OCI-LY1 (cell line): Measurements from ENCODE around the gene DTNBP1.

Experiments
- H2AFZ ChIP-seq: fragments of 200-600 bp; sonication (generic), shearing (Covaris generic); 2 replicates; pipeline ENCODE4 v1.6.0; 2014; ENCODE audit warnings: antibody characterized with exemption, mild to moderate bottlenecking, low read length
- H3F3A ChIP-seq: fragments of 200-600 bp; sonication (generic), shearing (Covaris generic); 2 replicates; pipeline ENCODE4 v1.6.0; 2014; ENCODE audit warnings: mild to moderate bottlenecking, antibody characterized with exemption, low read length, moderate library complexity; ENCODE audit not compliant: insufficient read depth
- H3K27ac ChIP-seq: fragments of 200-600 bp; sonication (generic); 2 replicates; pipeline ENCODE4 v1.5.1; 2014; ENCODE audit warnings: low read length, mixed run types, mild to moderate bottlenecking, low read depth; ENCODE audit not compliant: poor library complexity, severe bottlenecking
- H3K27me3 ChIP-seq: fragments of 200-600 bp; sonication (generic); 2 replicates; pipeline ENCODE4 v1.6.0; 2014; ENCODE audit warnings: antibody characterized with exemption, mild to moderate bottlenecking, low read length, moderate library complexity; ENCODE audit not compliant: insufficient read depth
- H3K36me3 ChIP-seq: fragments of 200-600 bp; sonication (generic); 2 replicates; pipeline ENCODE4 v1.6.1; 2014; ENCODE audit warnings: mild to moderate bottlenecking, antibody characterized with exemption, low read length, moderate library complexity, mixed read lengths; ENCODE audit not compliant: insufficient read depth
- H3K4me1 ChIP-seq: fragments of 200-600 bp; sonication (generic); 2 replicates; pipeline ENCODE4 v1.5.1; 2014; ENCODE audit warnings: mild to moderate bottlenecking, low read length, moderate library complexity; ENCODE audit not compliant: insufficient read depth, severe bottlenecking
- H3K4me2 ChIP-seq: fragments of 200-600 bp; sonication (generic), shearing (Covaris generic); 2 replicates; pipeline ENCODE4 v1.6.1; 2014; ENCODE audit warnings: low read length
- H3K4me3 ChIP-seq: fragments of 200-600 bp; sonication (generic); 2 replicates; pipeline ENCODE4 v1.5.1; 2014; ENCODE audit warnings: low read length, low read depth, mild to moderate bottlenecking, mixed read lengths; ENCODE audit not compliant: poor library complexity, severe bottlenecking
- H3K79me2 ChIP-seq: fragments of 200-600 bp; shearing (Covaris generic); 2 replicates; pipeline ENCODE4 v1.6.1; 2016; ENCODE audit warnings: mixed run types, low read length, mixed read lengths; ENCODE audit not compliant: insufficient read depth
- H3K9ac ChIP-seq: fragments of 200-600 bp; sonication (generic), shearing (Covaris generic); 2 replicates; pipeline ENCODE4 v1.6.1; 2014; ENCODE audit warnings: mild to moderate bottlenecking, low read length, mixed read lengths
- H3K9me2 ChIP-seq: fragments of 200-600 bp; sonication (generic), shearing (Covaris generic); 2 replicates; pipeline ENCODE4 v1.6.1; 2014; ENCODE audit warnings: low read depth, mild to moderate bottlenecking, low read length, mixed read lengths
- H3K9me3 ChIP-seq: fragments of 200-600 bp; shearing (Covaris generic); 2 replicates; pipeline ENCODE4 v1.6.1; 2014; ENCODE audit warnings: low read length, mixed read lengths
- H4K20me1 ChIP-seq: fragments of 200-600 bp; sonication (generic), shearing (Covaris generic); 2 replicates; pipeline ENCODE4 v1.6.0; 2016; ENCODE audit warnings: mild to moderate bottlenecking, low read length; ENCODE audit not compliant: insufficient read depth
- CTCF ChIP-seq: fragments of 200-600 bp; sonication (generic), shearing (Covaris generic); IDR thresholded peaks from 2 replicates; pipeline ENCODE4 v1.5.1; 2017; ENCODE audit warnings: mild to moderate bottlenecking, antibody characterized with exemption, low read length, moderate library complexity, mixed read lengths
- EZH2 ChIP-seq: fragments of 200-600 bp; sonication (generic), shearing (Covaris generic); IDR thresholded peaks from 2 replicates; pipeline ENCODE4 v1.8.0; 2017; ENCODE audit warnings: borderline replicate concordance, mixed run types, mild to moderate bottlenecking, antibody characterized with exemption, low read length, moderate library complexity, mixed read lengths

Gene DTNBP1

GRCh38 chr6:15570171-15570570, 92.7 kb downstream of the DTNBP1 start:
- TF ChIP-seq EZH2 = no peak
- TF ChIP-seq CTCF = no peak
- Histone ChIP-seq H3K9me3 (no peaks in the 10 kb centered on the region), H3K27me3 (no peaks in the 10 kb centered on the region), H2AFZ (no peak overlapping the region), H3F3A (no peaks in the 10 kb centered on the region), H3K4me3 (no peak overlapping the region), H4K20me1 (no peaks in the 10 kb centered on the region), H3K36me3 (peaks cover 16% of the 10 kb centered on the region), H3K9me2 (no peaks in the 10 kb centered on the region), H3K4me1 (peaks cover 9% of the 10 kb centered on the region), H3K79me2 (no peaks in the 10 kb centered on the region), H3K9ac (no peak overlapping the region), H3K27ac (no peak overlapping the region), H3K4me2 (no peak overlapping the region)

- no peak overlapping the region for H3K4me2 ChIP-seq
- H3K27me3 ChIP-seq = no peaks in the 10 kb centered on the region
- H3K4me1 ChIP-seq = peaks cover under 1% of the 10 kb centered on the region
- H3K9me2 ChIP-seq = no peaks in the 10 kb centered on the region
- TF ChIP-seq CTCF = no peak
- no peak for TF ChIP-seq EZH2
- no peak overlapping the region for H3K4me3 ChIP-seq
- no peaks in the 10 kb centered on the region for H4K20me1 ChIP-seq
- no peaks in the 10 kb centered on the region for H3K79me2 ChIP-seq
- H2AFZ ChIP-seq = no peak overlapping the region
- peaks cover 16% of the 10 kb centered on the region for H3K36me3 ChIP-seq
- no peaks in the 10 kb centered on the region for H3F3A ChIP-seq
- no peak overlapping the region for H3K9ac ChIP-seq
- no peaks in the 10 kb centered on the region for H3K9me3 ChIP-seq
- H3K27ac ChIP-seq = no peak overlapping the region
Observed at GRCh38 chr6:15569035-15569995, 93.5 kb downstream of the DTNBP1 start.

- Histone ChIP-seq H3K9me2 (no peaks in the 10 kb centered on the region), H3F3A (no peaks in the 10 kb centered on the region), H2AFZ (no peak overlapping the region), H3K4me3 (no peak overlapping the region), H4K20me1 (no peaks in the 10 kb centered on the region), H3K9me3 (no peaks in the 10 kb centered on the region), H3K9ac (no peak overlapping the region), H3K27me3 (no peaks in the 10 kb centered on the region), H3K27ac (no peak overlapping the region), H3K4me2 (no peak overlapping the region), H3K36me3 (no peaks in the 10 kb centered on the region), H3K79me2 (no peaks in the 10 kb centered on the region), H3K4me1 (peaks cover 9% of the 10 kb centered on the region)
- TF ChIP-seq EZH2 (no peak), CTCF (no peak)
Observed at GRCh38 chr6:15562977-15563376, 99.9 kb downstream of the DTNBP1 start.
